A549 (cell line): Measurements from ENCODE around the gene LAMP1. TPM values are rescaled to one million over a fixed set of nuclear protein-coding genes. Genes with fewer than 3 reads are reported as not detected.

Source experiments
- ATAC-seq, 2 experiments: fragments of 200-7000 bp in 1 of 2; fragments of >200 bp in 1 of 2; cut with Nextera tagmentation in 1 of 2; cut with Tn5 transposase in 1 of 2; 3 replicates each; pipeline versions ENCODE4 v1.8.0 to v1.9.1; 2018 to 2020; ENCODE audit warnings: mild to moderate bottlenecking in 1 of 2, moderate library complexity in 1 of 2
- CTCF ChIA-PET: fragments of 300-600 bp; sonication (Branson Sonifier 250); formaldehyde crosslinking; extraction: SDS; loops from one replicate; lab custom pipeline; 2021; ENCODE audit warnings: antibody characterized with exemption, inconsistent platforms; lab: Yijun Ruan, JAX
- POLR2A ChIA-PET: fragments of 350-600 bp; formaldehyde crosslinking; extraction: SDS; loops from one replicate; lab custom pipeline; 2021; ENCODE audit warnings: antibody characterized with exemption, inconsistent platforms; lab: Yijun Ruan, JAX
- DNase-seq, 2 experiments: peaks; one replicate each; pipeline versions ENCODE4 v3.0.0 to v3.0.0-alpha.2; 2011 to 2016; ENCODE audit warnings: low read depth in 1 of 2, low spot score in 1 of 2
- FAIRE-seq: peaks from 2 replicates; lab custom pipeline; 2011; peaks lifted over from hg19 to GRCh38; lab: Jason Lieb, UNC
- H3K27ac ChIP-seq, 2 experiments: fragments of >200 bp; sonication (Bioruptor Twin); formaldehyde crosslinking; 3 replicates each; pipeline ENCODE4 v1.5.1; 2016 to 2017
- H3K4me1 ChIP-seq: fragments of >200 bp; sonication (Bioruptor Twin); formaldehyde crosslinking; 3 replicates; pipeline ENCODE4 v1.6.1; 2016
- H3K4me2 ChIP-seq: fragments of >200 bp; sonication (Bioruptor Twin); formaldehyde crosslinking; 3 replicates; pipeline ENCODE4 v1.6.1; 2016
- H3K4me3 ChIP-seq: fragments of >200 bp; sonication (Bioruptor Twin); formaldehyde crosslinking; 3 replicates; pipeline ENCODE4 v1.5.1; 2016
- H3K9me3 ChIP-seq: fragments of >200 bp; sonication (Bioruptor Twin); formaldehyde crosslinking; 3 replicates; pipeline ENCODE4 v1.6.1; 2016
- BHLHE40 ChIP-seq: IDR thresholded peaks from 2 replicates; pipeline ENCODE4 v1.6.1; 2012; ENCODE audit warnings: low read depth, low read length, inconsistent platforms
- CBX2 ChIP-seq: fragments of 200-600 bp; sonication (generic); IDR thresholded peaks from 2 replicates; pipeline ENCODE4 v1.6.1; 2016; ENCODE audit warnings: low read depth, mild to moderate bottlenecking, borderline replicate concordance
- CBX8 ChIP-seq: fragments of 200-600 bp; sonication (generic); IDR thresholded peaks from 2 replicates; pipeline ENCODE4 v1.6.1; 2016
- CHD4 ChIP-seq: fragments of 200-600 bp; sonication (generic); IDR thresholded peaks from 2 replicates; pipeline ENCODE4 v1.6.1; 2016; ENCODE audit warnings: antibody characterized with exemption, mild to moderate bottlenecking, borderline replicate concordance
- CTCF ChIP-seq: fragments of >200 bp; sonication (Bioruptor Twin); formaldehyde crosslinking; IDR thresholded peaks from 3 replicates; pipeline ENCODE4 v1.5.1; 2016
- E2F6 ChIP-seq: IDR thresholded peaks from 2 replicates; pipeline ENCODE4 v1.6.1; 2012; ENCODE audit warnings: low read depth, borderline replicate concordance
- EHF ChIP-seq: fragments of 250-450 bp; sonication (Bioruptor Pico); IDR thresholded peaks from 2 replicates; pipeline ENCODE4 v1.5.0; 2020; ENCODE audit warnings: mild to moderate bottlenecking
- EP300 ChIP-seq, 2 experiments: fragments of >200 bp; sonication (Bioruptor Twin); formaldehyde crosslinking; IDR thresholded peaks; 2 replicates in 1 of 2; 3 replicates in 1 of 2; pipeline ENCODE4 v1.6.1; 2016 to 2017
- FOXS1 ChIP-seq: fragments of 250-450 bp; sonication (Bioruptor Pico); IDR thresholded peaks from 2 replicates; pipeline ENCODE4 v1.5.0; 2020; ENCODE audit warnings: mild to moderate bottlenecking, moderate library complexity
- GATA3 ChIP-seq: IDR thresholded peaks from 2 replicates; pipeline ENCODE4 v1.6.1; 2012; ENCODE audit warnings: borderline replicate concordance
- HDAC2 ChIP-seq: fragments of 200-600 bp; sonication (generic); IDR thresholded peaks from 2 replicates; pipeline ENCODE4 v1.6.1; 2016
- HES2 ChIP-seq: fragments of >200 bp; sonication (Bioruptor Twin); formaldehyde crosslinking; IDR thresholded peaks from 2 replicates; pipeline ENCODE4 v1.6.1; 2016
- HEYL ChIP-seq: fragments of 250-450 bp; sonication (Bioruptor Pico); IDR thresholded peaks from 2 replicates; pipeline ENCODE4 v1.8.0; 2021; ENCODE audit warnings: mild to moderate bottlenecking, moderate library complexity
- HOXB13 ChIP-seq: fragments of 250-450 bp; sonication (Bioruptor Pico); IDR thresholded peaks from 2 replicates; pipeline ENCODE4 v1.5.0; 2020; ENCODE audit warnings: low read depth, mild to moderate bottlenecking, moderate library complexity
- HOXB5 ChIP-seq: fragments of 250-450 bp; sonication (Bioruptor Pico); IDR thresholded peaks from 2 replicates; pipeline ENCODE4 v1.5.0; 2020; ENCODE audit warnings: mild to moderate bottlenecking, moderate library complexity
- JUN ChIP-seq, 2 experiments: fragments of >200 bp; sonication (Bioruptor Twin); formaldehyde crosslinking; IDR thresholded peaks; 2 replicates in 1 of 2; 3 replicates in 1 of 2; pipeline ENCODE4 v1.6.1; 2016 to 2017
- KDM1A ChIP-seq: fragments of 200-600 bp; sonication (generic); IDR thresholded peaks from 2 replicates; pipeline ENCODE4 v1.6.1; 2016; ENCODE audit warnings: low read depth, mild to moderate bottlenecking
- KDM5A ChIP-seq: fragments of 200-600 bp; sonication (generic); IDR thresholded peaks from 2 replicates; pipeline ENCODE4 v1.6.1; 2016; ENCODE audit warnings: antibody characterized with exemption, mild to moderate bottlenecking
- MAZ ChIP-seq: fragments of 150-350 bp; IDR thresholded peaks from 2 replicates; pipeline ENCODE4 v1.6.1; 2014; ENCODE audit warnings: antibody characterized with exemption, low read depth, low read length, borderline replicate concordance
- MYC ChIP-seq: IDR thresholded peaks from 2 replicates; pipeline ENCODE4 v1.6.1; 2012; ENCODE audit warnings: mild to moderate bottlenecking, inconsistent platforms, low read length, improper control_type of control experiment, borderline replicate concordance
- NR3C1 ChIP-seq: fragments of >200 bp; sonication (Bioruptor Twin); formaldehyde crosslinking; IDR thresholded peaks from 3 replicates; pipeline ENCODE4 v1.6.1; 2017
- POLR2A ChIP-seq: IDR thresholded peaks from 2 replicates; pipeline ENCODE4 v1.6.1; 2012; ENCODE audit warnings: mild to moderate bottlenecking, low read length
- POLR2AphosphoS2 ChIP-seq: conservative IDR thresholded peaks from 2 replicates; pipeline ENCODE4 v1.6.1; 2012; ENCODE audit warnings: low read length, improper control_type of control experiment, inconsistent platforms
- RCOR1 ChIP-seq: fragments of 150-350 bp; IDR thresholded peaks from 2 replicates; pipeline ENCODE4 v1.6.1; 2014; ENCODE audit warnings: antibody characterized with exemption, low read length, low read depth
- REST ChIP-seq: fragments of 200-600 bp; sonication (generic); IDR thresholded peaks from 2 replicates; pipeline ENCODE4 v1.6.1; 2016; ENCODE audit warnings: antibody characterized with exemption, mild to moderate bottlenecking, moderate library complexity
- RFX5 ChIP-seq: fragments of 450-650 bp; IDR thresholded peaks from 2 replicates; pipeline ENCODE4 v1.7.1; 2014; ENCODE audit warnings: antibody characterized with exemption, mild to moderate bottlenecking, moderate library complexity
- TFCP2L1 ChIP-seq: fragments of 250-450 bp; sonication (Bioruptor Pico); IDR thresholded peaks from 2 replicates; pipeline ENCODE4 v1.5.0; 2021; ENCODE audit warnings: mild to moderate bottlenecking
- TP53 ChIP-seq: fragments of 250-450 bp; sonication (Bioruptor Pico); IDR thresholded peaks from 2 replicates; pipeline ENCODE4 v1.5.0; 2021; ENCODE audit warnings: mild to moderate bottlenecking, moderate library complexity
- WGBS: methylation state at CpG from one replicate; pipeline ENCODE4 v1.1.6; 2017; ENCODE audit errors: missing lambda C conversion rate; 5-methylcytosine and 5-hydroxymethylcytosine counted together
- polyA plus RNA-seq, 4 experiments: library from polyadenylated mRNA; depleted of rRNA in 3 of 4; stranded (reverse); fragments of >200 nt; fragmentation: RNase III in 1 of 4; extraction: RNeasy Plus Mini Kit Qiagen cat#74134 plus additional on column Dnase treatment in 1 of 4; gene quantifications; 2 replicates in 3 of 4; 3 replicates in 1 of 4; pipeline ENCODE4 v1.2.3, GENCODE V29; 2011 to 2017

Gene LAMP1
- polyA plus RNA-seq, 2 of the 4 experiments (the other 2 are of a cell fraction) = 58.7 to 114 TPM

GRCh38 chr13:113321546-113321945, 24.5 kb downstream of the LAMP1 start:
- no peak for DNase-seq
- Histone ChIP-seq H3K9me3 (no peaks in the 10 kb centered on the region), H3K4me1 (no peaks in the 10 kb centered on the region), H3K4me2 (no peak overlapping the region), H3K27ac (no peak overlapping the region), H3K4me3 (no peak overlapping the region)
- ATAC-seq = no peak
- FAIRE-seq = no peak
- ChIA-PET POLR2A (no interaction called here), CTCF (interaction anchor here (0.6 kb wide), 1 partner anchor 139 kb away, joined by 3 read pairs; no protein-coding TSS in a partner anchor)
- 92% methylated on average over 18 of the region's 22 CpGs for WGBS
- TF ChIP-seq POLR2AphosphoS2 (no peak), EHF (CRISPR knock-in tag) (no peak), HES2 (no peak)

- FAIRE-seq = no peak
- 90% methylated on average over 16 of the region's 17 CpGs for WGBS
- ATAC-seq = no peak
- POLR2A ChIA-PET = no interaction called here
- no peak overlapping the region for H3K4me3 ChIP-seq
- TF ChIP-seq E2F6 (no peak), HOXB13 (no peak), RCOR1 (no peak), CBX2 (no peak), HOXB5 (CRISPR knock-in tag) (no peak), MAZ (no peak), POLR2AphosphoS2 (no peak), CHD4 (no peak), RFX5 (no peak), EHF (CRISPR knock-in tag) (no peak), CBX8 (no peak), REST (no peak), EP300 (IDR thresholded peaks at IDR 0.05) (no peak)
- TF ChIP-seq, all 56 proteins: peak for 0
- no peak for DNase-seq
- H3K4me2 ChIP-seq = no peak overlapping the region
- H3K4me1 ChIP-seq = no peaks in the 10 kb centered on the region
- CTCF ChIA-PET = no interaction called here
- H3K27ac ChIP-seq = no peak overlapping the region
- no peaks in the 10 kb centered on the region for H3K9me3 ChIP-seq
These were observed 25.0 kb downstream of the LAMP1 start for GRCh38 chr13:113322043-113322461.

GRCh38 chr13:113322890-113323651, 26.0 kb downstream of the LAMP1 start:
- no peak for DNase-seq
- no peak for TF ChIP-seq KDM5A
- TF ChIP-seq GATA3 = no peak
- TF ChIP-seq EHF (CRISPR knock-in tag) = no peak
- no peak for TF ChIP-seq FOXS1
- no peak for TF ChIP-seq NR3C1
- no peak for TF ChIP-seq HEYL
- TF ChIP-seq BHLHE40 = no peak
- no peak for TF ChIP-seq MYC
- TF ChIP-seq CBX2 = no peak
- no peak for TF ChIP-seq E2F6
- no peak for TF ChIP-seq JUN (IDR thresholded peaks at IDR 0.05)
- TF ChIP-seq EP300 (IDR thresholded peaks at IDR 0.05) = no peak
- TF ChIP-seq TFCP2L1 (CRISPR knock-in tag) = no peak
- no peak for TF ChIP-seq CTCF
- TF ChIP-seq POLR2A = no peak
- no peak for TF ChIP-seq TP53 (CRISPR knock-in tag)
- TF ChIP-seq HDAC2 = no peak
- no peak for TF ChIP-seq KDM1A

More at GRCh38 chr13:113322890-113323651, 26.0 kb downstream of the LAMP1 start:
- WGBS = 94% methylated on average over 25 of the region's 25 CpGs
- FAIRE-seq = no peak
- H3K27ac ChIP-seq = no peak overlapping the region
- H3K4me2 ChIP-seq = no peak overlapping the region
- no peaks in the 10 kb centered on the region for H3K4me1 ChIP-seq
- no peak overlapping the region for H3K4me3 ChIP-seq
- ATAC-seq = no peak
- CTCF ChIA-PET = interaction anchor here (0.7 to 1.2 kb wide), 2 partner anchors 11 to 289 kb away, joined by 3 to 4 read pairs; no protein-coding TSS in a partner anchor
- H3K9me3 ChIP-seq = no peaks in the 10 kb centered on the region
- POLR2A ChIA-PET = no interaction called here
